OCI-LY3 (cell line): Measurements from ENCODE around the gene PTPRN2.

ENCODE experiments used
- H2AFZ ChIP-seq: fragments of 200-600, 300-600 bp; shearing (Covaris generic); 2 replicates; pipeline ENCODE4 v1.6.0; 2014; ENCODE audit warnings: antibody characterized with exemption, low read depth, low read length
- H3K27ac ChIP-seq: fragments of 200-600, 300-600 bp; sonication (generic); 2 replicates; pipeline ENCODE4 v1.5.1; 2014; ENCODE audit warnings: mild to moderate bottlenecking, low read length, moderate library complexity, mixed read lengths
- H3K27me3 ChIP-seq: fragments of 200-600, 300-600 bp; sonication (generic); 2 replicates; pipeline ENCODE4 v1.6.1; 2014; ENCODE audit warnings: low read depth, low read length, mixed read lengths
- H3K36me3 ChIP-seq: fragments of 200-600, 300-600 bp; sonication (generic); replicated peaks from 2 replicates; pipeline ENCODE3; 2014; ENCODE audit warnings: low read depth, low read length, mixed read lengths
- H3K4me1 ChIP-seq: fragments of 300-600, 200-600 bp; sonication (generic); 2 replicates; pipeline ENCODE4 v1.6.1; 2014; ENCODE audit warnings: low read length, mixed read lengths
- H3K4me2 ChIP-seq: fragments of 200-600, 300-600 bp; sonication (generic); 2 replicates; pipeline ENCODE4 v1.6.1; 2014; ENCODE audit warnings: low read length, mixed read lengths
- H3K4me3 ChIP-seq: fragments of 300-600, 200-600 bp; sonication (generic); 2 replicates; pipeline ENCODE4 v1.5.1; 2014; ENCODE audit warnings: antibody characterized with exemption, mild to moderate bottlenecking, low read length, moderate library complexity
- H3K79me2 ChIP-seq: fragments of 300-600, 200-600 bp; shearing (Covaris generic); 2 replicates; pipeline ENCODE4 v1.6.1; 2014; ENCODE audit warnings: mild to moderate bottlenecking, low read length, mixed read lengths
- H3K9ac ChIP-seq: fragments of 300-600, 200-600 bp; shearing (Covaris generic); 2 replicates; pipeline ENCODE4 v1.6.0; 2014; ENCODE audit warnings: mild to moderate bottlenecking, low read length, moderate library complexity
- H3K9me3 ChIP-seq: fragments of 200-600, 300-600 bp; shearing (Covaris generic); 2 replicates; pipeline ENCODE4 v1.6.1; 2014; ENCODE audit warnings: low read length, mixed read lengths; ENCODE audit not compliant: insufficient read depth
- H4K20me1 ChIP-seq: fragments of 200-600, 300-600 bp; sonication (generic); 2 replicates; pipeline ENCODE4 v1.6.1; 2016; ENCODE audit warnings: low read length, mixed read lengths; ENCODE audit not compliant: insufficient read depth
- EZH2phosphoT487 ChIP-seq: fragments of 200-600 bp; shearing (Covaris generic); IDR thresholded peaks from 2 replicates; pipeline ENCODE4 v1.6.1; 2018; ENCODE audit warnings: antibody characterized with exemption, mixed run types, low read depth
- TF ChIP-seq, protein P1 (sequence below): fragments of 200-600, 300-600 bp; sonication (generic); IDR thresholded peaks from 2 replicates; pipeline ENCODE4 v1.5.1; 2014; ENCODE audit warnings: antibody characterized with exemption, low read length, low read depth

PTPRN2 gene

GRCh38 chr7:158123214-158123613 lies 464.4 kb downstream of the PTPRN2 start:
- H3K9me3 ChIP-seq: no peaks in the 10 kb centered on the region
- no peaks in the 10 kb centered on the region for H3K27me3 ChIP-seq
- H3K36me3 ChIP-seq: no peaks in the 10 kb centered on the region
- TF ChIP-seq EZH2phosphoT487: no peak
- TF ChIP-seq, protein P1, sequence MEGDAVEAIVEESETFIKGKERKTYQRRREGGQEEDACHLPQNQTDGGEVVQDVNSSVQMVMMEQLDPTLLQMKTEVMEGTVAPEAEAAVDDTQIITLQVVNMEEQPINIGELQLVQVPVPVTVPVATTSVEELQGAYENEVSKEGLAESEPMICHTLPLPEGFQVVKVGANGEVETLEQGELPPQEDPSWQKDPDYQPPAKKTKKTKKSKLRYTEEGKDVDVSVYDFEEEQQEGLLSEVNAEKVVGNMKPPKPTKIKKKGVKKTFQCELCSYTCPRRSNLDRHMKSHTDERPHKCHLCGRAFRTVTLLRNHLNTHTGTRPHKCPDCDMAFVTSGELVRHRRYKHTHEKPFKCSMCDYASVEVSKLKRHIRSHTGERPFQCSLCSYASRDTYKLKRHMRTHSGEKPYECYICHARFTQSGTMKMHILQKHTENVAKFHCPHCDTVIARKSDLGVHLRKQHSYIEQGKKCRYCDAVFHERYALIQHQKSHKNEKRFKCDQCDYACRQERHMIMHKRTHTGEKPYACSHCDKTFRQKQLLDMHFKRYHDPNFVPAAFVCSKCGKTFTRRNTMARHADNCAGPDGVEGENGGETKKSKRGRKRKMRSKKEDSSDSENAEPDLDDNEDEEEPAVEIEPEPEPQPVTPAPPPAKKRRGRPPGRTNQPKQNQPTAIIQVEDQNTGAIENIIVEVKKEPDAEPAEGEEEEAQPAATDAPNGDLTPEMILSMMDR: no peak
- no peaks in the 10 kb centered on the region for H3K4me1 ChIP-seq
- no peak overlapping the region for H3K9ac ChIP-seq
- H3K4me3 ChIP-seq: no peak overlapping the region
- no peak overlapping the region for H2AFZ ChIP-seq
- no peak overlapping the region for H3K27ac ChIP-seq
- H3K4me2 ChIP-seq: no peak overlapping the region
- no peaks in the 10 kb centered on the region for H4K20me1 ChIP-seq
- no peaks in the 10 kb centered on the region for H3K79me2 ChIP-seq

DNA sequence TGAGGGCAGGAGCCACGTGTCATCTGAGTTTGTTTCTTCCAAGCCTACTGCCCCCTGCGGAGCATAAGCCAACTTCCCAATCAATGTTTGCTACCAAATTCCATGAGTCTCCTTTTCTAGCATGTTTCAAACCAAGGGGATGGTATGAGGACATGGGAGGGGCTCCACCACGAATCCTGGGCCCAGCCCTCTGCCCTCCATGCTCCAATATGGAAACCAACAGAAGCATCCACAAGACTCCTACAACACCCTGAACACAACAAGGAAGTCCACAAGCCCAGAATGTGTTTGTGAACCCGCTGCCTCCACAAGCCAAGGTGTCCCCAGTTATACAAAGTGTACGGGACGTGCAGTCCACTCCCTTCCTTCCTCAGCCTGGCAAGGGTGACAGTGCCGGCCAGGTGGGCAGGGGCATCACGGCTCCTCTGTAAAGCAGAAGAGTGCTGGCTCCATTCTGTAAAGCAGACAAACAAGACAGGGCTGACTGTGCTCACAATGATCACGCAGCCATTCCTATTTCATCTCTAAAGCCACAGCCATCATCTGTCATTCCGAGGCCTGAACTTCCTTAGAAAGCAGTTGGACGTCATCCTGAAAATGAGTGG lies 466.1 kb downstream of the PTPRN2 start:
- Histone ChIP-seq H3K4me1 (no peaks in the 10 kb centered on the region), H3K79me2 (no peaks in the 10 kb centered on the region), H3K27me3 (no peaks in the 10 kb centered on the region), H3K36me3 (no peaks in the 10 kb centered on the region), H2AFZ (no peak overlapping the region), H3K9me3 (peaks cover 5% of the 10 kb centered on the region; the same call in 1 of the 2 replicates), H4K20me1 (no peaks in the 10 kb centered on the region), H3K27ac (no peak overlapping the region), H3K4me3 (no peak overlapping the region), H3K4me2 (no peak overlapping the region), H3K9ac (no peak overlapping the region)
- TF ChIP-seq, protein P1: no peak
- TF ChIP-seq EZH2phosphoT487: no peak

DNA sequence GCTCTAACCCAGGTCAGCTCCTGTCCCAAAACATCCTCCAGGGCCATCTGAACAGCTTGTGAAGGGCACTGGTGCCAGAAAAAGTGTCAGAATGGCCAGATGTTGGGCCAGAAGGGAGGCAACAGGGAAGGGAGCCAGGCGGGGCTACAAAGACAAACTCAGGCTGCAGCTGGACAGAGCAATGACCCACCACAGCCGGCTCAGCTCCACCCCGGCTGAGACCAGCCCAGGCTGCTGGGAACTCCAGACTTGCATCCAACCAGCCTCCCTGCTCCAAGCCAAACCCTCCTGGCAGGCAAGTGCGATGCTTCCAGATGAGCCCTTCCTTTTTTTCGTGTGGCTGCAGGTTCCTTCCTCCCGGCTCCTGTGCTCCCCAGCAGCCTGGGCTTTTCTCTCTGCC lies 466.9 kb downstream of the PTPRN2 start:
- peaks cover 5% of the 10 kb centered on the region; the same call in 1 of the 2 replicates for H3K9me3 ChIP-seq
- TF ChIP-seq EZH2phosphoT487: no peak
- TF ChIP-seq, protein P1: no peak

GRCh38 chr7:158120316-158120715 lies 467.3 kb downstream of the PTPRN2 start:
- H3K27ac ChIP-seq: no peak overlapping the region
- TF ChIP-seq, protein P1: no peak
- TF ChIP-seq EZH2phosphoT487: no peak
- H3K9me3 ChIP-seq: peaks cover 5% of the 10 kb centered on the region; the same call in 1 of the 2 replicates

More for the DNA sequence above, 466.9 kb downstream of the PTPRN2 start:
- no peaks in the 10 kb centered on the region for H4K20me1 ChIP-seq
- H3K27me3 ChIP-seq: no peaks in the 10 kb centered on the region
- no peaks in the 10 kb centered on the region for H3K36me3 ChIP-seq
- H3K79me2 ChIP-seq: no peaks in the 10 kb centered on the region
- no peak overlapping the region for H3K27ac ChIP-seq
- H3K9ac ChIP-seq: no peak overlapping the region
- H3K4me3 ChIP-seq: no peak overlapping the region
- no peak overlapping the region for H2AFZ ChIP-seq
- H3K4me1 ChIP-seq: no peaks in the 10 kb centered on the region
- no peak overlapping the region for H3K4me2 ChIP-seq

More at GRCh38 chr7:158120316-158120715, 467.3 kb downstream of the PTPRN2 start:
- Histone ChIP-seq H3K36me3 (no peaks in the 10 kb centered on the region), H3K4me3 (no peak overlapping the region), H3K79me2 (no peaks in the 10 kb centered on the region), H3K4me2 (no peak overlapping the region), H3K27me3 (no peaks in the 10 kb centered on the region), H4K20me1 (no peaks in the 10 kb centered on the region), H3K9ac (no peak overlapping the region), H2AFZ (no peak overlapping the region), H3K4me1 (no peaks in the 10 kb centered on the region)
